H9 (cell line): Measurements from ENCODE around the gene PAMR1. TPM values are rescaled to one million over a fixed set of nuclear protein-coding genes. Genes with fewer than 3 reads are reported as not detected.

Experiments
- DNase-seq: peaks from one replicate; pipeline ENCODE4 v3.0.0-alpha.2; 2017
- H2AFZ ChIP-seq: one replicate; pipeline ENCODE4 v1.6.1; 2013; ENCODE audit warnings: mild to moderate bottlenecking, low read length, control low read depth, moderate library complexity
- H2AK5ac ChIP-seq: 2 replicates; pipeline ENCODE4 v1.6.1; 2013; ENCODE audit warnings: low read length, control low read depth, mixed read lengths; ENCODE audit not compliant: insufficient read length
- H2BK120ac ChIP-seq: one replicate; pipeline ENCODE4 v1.6.1; 2013; ENCODE audit warnings: low read depth, mild to moderate bottlenecking, low read length, control low read depth, inconsistent platforms; ENCODE audit not compliant: poor library complexity, severe bottlenecking
- H2BK12ac ChIP-seq: 2 replicates; pipeline ENCODE4 v1.6.1; 2013; ENCODE audit warnings: low read length, control low read depth, mixed read lengths, low read depth; ENCODE audit not compliant: insufficient read length
- H2BK15ac ChIP-seq: 2 replicates; pipeline ENCODE4 v1.6.1; 2013; ENCODE audit warnings: low read depth, low read length, control low read depth
- H2BK20ac ChIP-seq: one replicate; pipeline ENCODE4 v1.6.1; 2013; ENCODE audit warnings: low read depth, mild to moderate bottlenecking, low read length, control low read depth, inconsistent platforms; ENCODE audit not compliant: poor library complexity, severe bottlenecking
- H2BK5ac ChIP-seq: 2 replicates; pipeline ENCODE4 v1.6.1; 2013; ENCODE audit warnings: low read length, control low read depth, mixed read lengths; ENCODE audit not compliant: insufficient read length
- H3K14ac ChIP-seq: 2 replicates; pipeline ENCODE4 v1.6.1; 2013; ENCODE audit warnings: low read length, control low read depth; ENCODE audit not compliant: insufficient read depth
- H3K18ac ChIP-seq: 2 replicates; pipeline ENCODE4 v1.6.1; 2013; ENCODE audit warnings: low read depth, mild to moderate bottlenecking, mixed read lengths, low read length, control low read depth; ENCODE audit not compliant: insufficient read length
- H3K23ac ChIP-seq: 2 replicates; pipeline ENCODE4 v1.6.1; 2013; ENCODE audit warnings: low read length, control low read depth, mixed read lengths, low read depth; ENCODE audit not compliant: insufficient read length
- H3K23me2 ChIP-seq: 2 replicates; pipeline ENCODE4 v1.6.1; 2013; ENCODE audit warnings: low read depth, mild to moderate bottlenecking, mixed read lengths, low read length, control low read depth; ENCODE audit not compliant: insufficient read length, poor library complexity, severe bottlenecking
- H3K27ac ChIP-seq: 2 replicates; pipeline ENCODE4 v1.5.1; 2013; ENCODE audit warnings: low read length, control low read depth, mixed read lengths, low read depth; ENCODE audit not compliant: insufficient read length
- H3K27me3 ChIP-seq: 2 replicates; pipeline ENCODE4 v1.6.1; 2013; ENCODE audit warnings: low read length, control low read depth, inconsistent platforms; ENCODE audit not compliant: insufficient read depth
- H3K4ac ChIP-seq: 2 replicates; pipeline ENCODE4 v1.6.1; 2013; ENCODE audit warnings: low read depth, mild to moderate bottlenecking, control low read depth, inconsistent platforms, low read length, moderate library complexity
- H3K4me1 ChIP-seq: 2 replicates; pipeline ENCODE4 v1.6.1; 2013; ENCODE audit warnings: low read length, control low read depth, inconsistent platforms; ENCODE audit not compliant: insufficient read depth
- H3K4me2 ChIP-seq: 2 replicates; pipeline ENCODE4 v1.6.1; 2013; ENCODE audit warnings: low read length, control low read depth, mixed read lengths; ENCODE audit not compliant: insufficient read length, insufficient read depth
- H3K56ac ChIP-seq: 2 replicates; pipeline ENCODE4 v1.6.1; 2013; ENCODE audit warnings: low read depth, mild to moderate bottlenecking, mixed read lengths, low read length, control low read depth; ENCODE audit not compliant: insufficient read length
- H3K79me1 ChIP-seq: 2 replicates; pipeline ENCODE4 v1.6.1; 2013; ENCODE audit warnings: low read depth, mild to moderate bottlenecking, moderate library complexity, low read length, control low read depth, inconsistent platforms; ENCODE audit not compliant: insufficient read depth, poor library complexity, severe bottlenecking
- H3K79me2 ChIP-seq: 2 replicates; pipeline ENCODE4 v1.6.1; 2013; ENCODE audit warnings: low read length, control low read depth, inconsistent platforms; ENCODE audit not compliant: insufficient read depth
- H3K9ac ChIP-seq: 2 replicates; pipeline ENCODE4 v1.6.1; 2013; ENCODE audit warnings: low read length, control low read depth, mixed read lengths; ENCODE audit not compliant: insufficient read length; ENCODE audit errors: extremely low read depth
- H3K9me3 ChIP-seq: one replicate; pipeline ENCODE4 v1.6.1; 2013; ENCODE audit warnings: low read depth, low read length, inconsistent platforms; ENCODE audit not compliant: control insufficient read depth
- H3T11ph ChIP-seq: one replicate; pipeline ENCODE4 v1.6.1; 2013; ENCODE audit warnings: mild to moderate bottlenecking, low read length, control low read depth, inconsistent platforms
- H4K20me1 ChIP-seq: one replicate; pipeline ENCODE4 v1.6.1; 2013; ENCODE audit not compliant: control insufficient read depth, insufficient read length, insufficient read depth
- H4K5ac ChIP-seq: 2 replicates; pipeline ENCODE4 v1.6.1; 2013; ENCODE audit warnings: low read depth, mild to moderate bottlenecking, mixed read lengths, low read length, control low read depth; ENCODE audit not compliant: insufficient read length
- H4K8ac ChIP-seq: replicated peaks from 2 replicates; pipeline ENCODE4 v1.6.1; 2013; ENCODE audit warnings: low read length, control low read depth, mixed read lengths, low read depth; ENCODE audit not compliant: insufficient read length
- H4K91ac ChIP-seq: 2 replicates; pipeline ENCODE4 v1.6.1; 2013; ENCODE audit warnings: low read depth, mild to moderate bottlenecking, moderate library complexity, mixed read lengths, low read length, control low read depth; ENCODE audit not compliant: insufficient read length
- H3K27ac Mint-ChIP-seq, 3 experiments: 2 replicates in 2 of 3; 3 replicates in 1 of 3; pipeline ENCODE4 v1.8.0; 2020 to 2021; ENCODE audit warnings: mixed read lengths in 3 of 3, mild to moderate bottlenecking in 1 of 3, moderate library complexity in 1 of 3
- H3K27me3 Mint-ChIP-seq: 2 replicates; pipeline ENCODE4 v1.8.0; 2021; ENCODE audit warnings: low read depth, mild to moderate bottlenecking, moderate library complexity, mixed read lengths
- H3K36me3 Mint-ChIP-seq, 3 experiments: 2 replicates in 2 of 3; 3 replicates in 1 of 3; pipeline ENCODE4 v1.8.0; 2020 to 2021; ENCODE audit warnings: low read depth in 3 of 3, mixed read lengths in 3 of 3; ENCODE audit not compliant: insufficient read depth in 1 of 3
- H3K4me1 Mint-ChIP-seq, 2 experiments: 2 replicates each; pipeline ENCODE4 v1.8.0; 2020; ENCODE audit warnings: mixed read lengths in 2 of 2
- H3K4me3 Mint-ChIP-seq, 2 experiments: 2 replicates in 1 of 2; 3 replicates in 1 of 2; pipeline ENCODE4 v1.8.0; 2020 to 2021; ENCODE audit warnings: mild to moderate bottlenecking in 2 of 2, mixed read lengths in 2 of 2, moderate library complexity in 1 of 2
- H3K9me3 Mint-ChIP-seq, 2 experiments: 2 replicates in 1 of 2; 3 replicates in 1 of 2; pipeline ENCODE4 v1.8.0; 2020; ENCODE audit warnings: mild to moderate bottlenecking in 2 of 2, mixed read lengths in 2 of 2, moderate library complexity in 1 of 2
- WGBS: extraction: QIAGEN DNeasy Blood & Tissue Kit; methylation state at CpG from one replicate; pipeline ENCODE4 v1.1.7; 2013; ENCODE audit warnings: missing lambda C conversion rate, low lambda C conversion rate, mixed read lengths; ENCODE audit not compliant: insufficient read length; ENCODE audit errors: extremely low coverage; 5-methylcytosine and 5-hydroxymethylcytosine counted together
- total RNA-seq: library from RNA; stranded (reverse); gene quantifications from 2 replicates; pipeline ENCODE4 v1.2.1, GENCODE V29; 2021
- TF ChIP-seq, protein P1 (sequence below): fragments of 200-600 bp; sonication (generic); conservative IDR thresholded peaks from 3 replicates; pipeline ENCODE4 v1.8.0; 2021; ENCODE audit warnings: antibody characterized with exemption, mild to moderate bottlenecking

PAMR1 gene
- total RNA-seq, 1 experiment from 2014 or later = 2.4 TPM

DNA sequence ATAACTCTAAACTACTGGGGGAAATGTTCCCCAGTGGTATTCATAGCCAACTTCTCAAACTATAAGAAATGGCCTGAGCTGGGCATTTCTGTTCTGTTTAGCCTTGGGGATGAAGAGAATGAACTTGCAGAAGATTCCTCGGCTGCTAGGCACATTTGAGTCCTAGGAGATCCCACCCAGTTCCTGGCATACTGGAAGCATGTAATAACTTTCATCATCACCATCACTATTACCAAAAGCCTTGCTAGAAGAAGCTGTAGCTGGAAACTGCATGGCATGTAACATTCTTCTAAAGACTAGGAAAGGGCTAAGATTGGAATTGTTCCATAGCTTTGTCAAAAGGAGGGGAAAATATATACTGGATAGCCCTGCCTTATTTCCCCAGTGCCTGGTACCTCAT, 65.9 kb downstream of the PAMR1 start:
- Histone ChIP-seq H4K91ac (no peak overlapping the region), H3K27ac (no peak overlapping the region), H4K20me1 (no peaks in the 10 kb centered on the region), H2BK5ac (no peak overlapping the region), H3K23ac (no peak overlapping the region), H2BK120ac (no peak overlapping the region), H3K18ac (no peak overlapping the region), H3K4me1 (no peaks in the 10 kb centered on the region; the same call in 1 of the 2 replicates), H2AK5ac (no peak overlapping the region), H3K79me1 (no peaks in the 10 kb centered on the region), H3K23me2 (no peaks in the 10 kb centered on the region), H2BK20ac (no peak overlapping the region), H2AFZ (no peak overlapping the region), H3K9ac (no peak overlapping the region), H3K79me2 (no peaks in the 10 kb centered on the region), H3K4me2 (no peak overlapping the region), H3K9me3 (no peaks in the 10 kb centered on the region), H3K14ac (no peak overlapping the region), H4K5ac (no peak overlapping the region), H3K27me3 (no peaks in the 10 kb centered on the region), H4K8ac (no peak overlapping the region), H2BK15ac (no peak overlapping the region), H2BK12ac (no peak overlapping the region), H3T11ph (no peak overlapping the region), H3K4ac (no peak overlapping the region), H3K56ac (no peak overlapping the region)
- H3K27ac Mint-ChIP-seq = no peak overlapping the region
- H3K4me1 Mint-ChIP-seq = peaks cover 5 to 8% of the 10 kb centered on the region in 2 experiments
- DNase-seq = no peak
- TF ChIP-seq, protein P1, sequence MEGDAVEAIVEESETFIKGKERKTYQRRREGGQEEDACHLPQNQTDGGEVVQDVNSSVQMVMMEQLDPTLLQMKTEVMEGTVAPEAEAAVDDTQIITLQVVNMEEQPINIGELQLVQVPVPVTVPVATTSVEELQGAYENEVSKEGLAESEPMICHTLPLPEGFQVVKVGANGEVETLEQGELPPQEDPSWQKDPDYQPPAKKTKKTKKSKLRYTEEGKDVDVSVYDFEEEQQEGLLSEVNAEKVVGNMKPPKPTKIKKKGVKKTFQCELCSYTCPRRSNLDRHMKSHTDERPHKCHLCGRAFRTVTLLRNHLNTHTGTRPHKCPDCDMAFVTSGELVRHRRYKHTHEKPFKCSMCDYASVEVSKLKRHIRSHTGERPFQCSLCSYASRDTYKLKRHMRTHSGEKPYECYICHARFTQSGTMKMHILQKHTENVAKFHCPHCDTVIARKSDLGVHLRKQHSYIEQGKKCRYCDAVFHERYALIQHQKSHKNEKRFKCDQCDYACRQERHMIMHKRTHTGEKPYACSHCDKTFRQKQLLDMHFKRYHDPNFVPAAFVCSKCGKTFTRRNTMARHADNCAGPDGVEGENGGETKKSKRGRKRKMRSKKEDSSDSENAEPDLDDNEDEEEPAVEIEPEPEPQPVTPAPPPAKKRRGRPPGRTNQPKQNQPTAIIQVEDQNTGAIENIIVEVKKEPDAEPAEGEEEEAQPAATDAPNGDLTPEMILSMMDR = no peak
- WGBS = no CpG with 5 or more reads among the region's 1 CpG
- H3K36me3 Mint-ChIP-seq = no peaks in the 10 kb centered on the region
- H3K4me3 Mint-ChIP-seq = no peak overlapping the region
- H3K9me3 Mint-ChIP-seq = no peaks in the 10 kb centered on the region
- H3K27me3 Mint-ChIP-seq = peaks cover 12% of the 10 kb centered on the region
